Bronchus fibroblast of lung (primary cell): Measurements from ENCODE around the gene ANKRD34A. TPM values are rescaled to one million over a fixed set of nuclear protein-coding genes. Genes with fewer than 3 reads are reported as not detected.

Experiments used
- total RNA-seq: library from RNA; depleted of rRNA; stranded (reverse); fragments of >200 nt; gene quantifications from 2 replicates; pipeline ENCODE4 v1.2.3, GENCODE V29; 2015

The ANKRD34A gene
- total RNA-seq = 0.59 and 1.3 TPM in 2 replicates

GRCh38 chr1:145964328-145965118 is at the start of gene ANKRD34A, which contains the start of gene POLR3GL:
Gene ANKRD34A, minus strand, starts transcription at chr1:145964575. Its CDS starts 2,816 bp downstream, at chr1:145961759.
Gene POLR3GL, plus strand, starts transcription at chr1:145964690. Its CDS starts 10,176 bp downstream, at chr1:145974866.

DNA sequence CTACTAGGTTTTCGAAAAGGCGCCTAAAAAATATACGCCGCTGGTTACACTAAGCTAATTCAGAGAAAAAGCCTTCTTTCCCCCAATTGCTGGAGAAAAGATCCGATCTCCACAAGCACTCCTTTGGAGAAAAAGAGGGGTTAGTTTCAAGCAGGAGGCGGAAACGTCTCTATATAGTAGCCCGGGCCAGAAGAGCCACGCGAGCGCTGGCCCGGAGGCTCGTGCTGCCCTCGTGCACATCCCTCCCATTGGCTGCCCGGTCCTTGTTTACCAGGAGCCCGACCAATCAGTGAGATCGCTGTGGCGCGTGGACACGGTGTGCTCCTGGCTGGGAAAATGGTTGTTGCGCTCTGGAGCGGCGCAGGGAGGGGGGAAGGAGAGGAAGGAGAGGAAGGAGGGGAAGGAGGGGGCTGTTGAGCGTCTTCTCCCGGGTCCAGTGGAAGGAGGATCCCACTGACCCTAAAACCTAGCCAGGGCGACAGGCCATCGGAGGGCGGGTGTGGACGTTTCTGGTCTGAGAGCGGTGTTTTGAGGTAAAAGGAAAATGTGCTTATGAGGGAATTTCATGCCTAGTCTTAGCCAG is 32.1 kb upstream of the ANKRD34A start, which contains the start of gene TXNIP:
Gene TXNIP, minus strand, starts transcription at position 147 of the 583 bp plus-strand sequence. CDS start 313 bp downstream, outside the sequence.

GRCh38 chr1:145957443-145958319 is 6.7 kb downstream of the ANKRD34A start, which contains the start of gene LIX1L:
Gene LIX1L, minus strand, starts transcription at chr1:145958017. Its CDS starts 90 bp downstream, at chr1:145957927.

GRCh38 chr1:145927063-145927886 is 37.1 kb downstream of the ANKRD34A start, which contains the start of gene RBM8A:
Gene RBM8A, minus strand, starts transcription at chr1:145927484. Its CDS starts 58 bp downstream, at chr1:145927426.

DNA sequence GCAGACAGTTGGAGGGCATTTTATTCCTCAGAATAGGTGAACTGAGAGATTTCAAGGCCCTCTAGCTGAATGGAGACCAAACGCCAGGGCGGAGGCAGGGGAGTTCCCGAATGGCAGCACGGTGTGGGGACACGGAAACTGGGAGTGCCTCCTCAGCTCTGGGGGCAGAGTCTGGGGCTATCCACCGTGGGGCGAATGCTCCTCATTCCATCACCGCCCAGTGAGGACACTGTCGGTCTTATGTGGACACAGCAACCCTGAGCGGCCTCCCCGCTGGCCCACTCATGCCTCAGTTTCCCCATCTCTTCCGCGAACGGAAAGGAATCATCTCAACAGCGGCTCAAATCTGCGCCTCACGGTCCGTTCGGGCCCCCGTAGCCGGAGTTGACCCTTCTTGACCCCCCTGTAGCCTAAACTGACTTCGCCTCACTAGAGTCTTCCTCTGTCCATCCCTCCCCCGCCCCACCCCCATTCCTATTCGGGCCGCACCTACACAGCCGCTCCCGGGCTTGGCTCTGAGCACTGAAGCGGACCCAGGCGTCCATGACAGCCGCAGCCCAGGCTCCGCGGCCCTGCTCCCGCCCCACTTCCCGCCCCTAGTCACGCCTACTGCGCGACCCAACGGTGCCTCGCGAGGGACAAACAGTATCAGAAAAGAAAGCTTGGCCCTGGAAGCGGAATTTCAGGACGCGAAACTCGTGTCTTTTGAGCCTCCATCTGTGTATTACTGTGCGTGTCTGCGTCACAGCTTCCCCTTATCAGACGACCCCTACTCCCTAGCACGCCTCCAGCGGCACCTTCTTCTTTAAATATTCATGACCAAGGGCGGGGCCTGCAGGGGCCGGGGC is 46.0 kb downstream of the ANKRD34A start, which contains the start of gene PEX11B:
Gene PEX11B, minus strand, starts transcription at position 574 of the 848 bp plus-strand sequence. Its CDS starts 29 bp downstream, at position 545.

Other genes with a start within 250 kb of the ANKRD34A start
- not detected in 2 replicates for gene CD160, start 245.1 kb downstream of the ANKRD34A start, total RNA-seq
- gene RNF115, start 140.5 kb downstream of the ANKRD34A start, total RNA-seq = 9.9 and 10.9 TPM in 2 replicates
- gene POLR3C, start 140.4 kb downstream of the ANKRD34A start, total RNA-seq = 34.6 and 35.4 TPM in 2 replicates
- 4.2 and 6.4 TPM in 2 replicates for gene NUDT17, start 118.9 kb downstream of the ANKRD34A start, total RNA-seq
- 34.8 and 34.9 TPM in 2 replicates for gene PIAS3, start 105.5 kb downstream of the ANKRD34A start, total RNA-seq
- 6.8 and 7.4 TPM in 2 replicates for gene ANKRD35, start 78.7 kb downstream of the ANKRD34A start, total RNA-seq
- gene ITGA10, start 54.5 kb downstream of the ANKRD34A start, total RNA-seq = 25.7 and 25.9 TPM in 2 replicates
- gene PEX11B, start 45.9 kb downstream of the ANKRD34A start, total RNA-seq = 29.6 and 32.3 TPM in 2 replicates
- 181 and 204 TPM in 2 replicates for gene RBM8A, start 37.1 kb downstream of the ANKRD34A start, total RNA-seq
- 25.1 and 25.9 TPM in 2 replicates for gene LIX1L, start 6.6 kb downstream of the ANKRD34A start, total RNA-seq
- 23.2 and 26.1 TPM in 2 replicates for gene POLR3GL, start 115 bp upstream of the ANKRD34A start, total RNA-seq
- gene TXNIP, start 32.0 kb upstream of the ANKRD34A start, total RNA-seq = 132 and 141 TPM in 2 replicates
- not detected in 2 replicates for gene HJV, start 57.2 kb upstream of the ANKRD34A start, total RNA-seq
- gene NBPF10, start 180.2 kb upstream of the ANKRD34A start, total RNA-seq = 0.30 and 0.34 TPM in 2 replicates